Measurements from ENCODE around the gene METTL25B. TPM values are rescaled to one million over a fixed set of nuclear protein-coding genes. Genes with fewer than 3 reads are reported as not detected.
A peak's percentile ranks its signal among the peaks of the same experiment; 100 is the strongest.

METTL25B gene
- total RNA-seq = 81.1 and 85.3 TPM in 2 replicates
- 35.0 TPM for total RNA-seq (2013)
- 63.1 and 78.3 TPM in 2 replicates for polyA plus RNA-seq
- 24.4 and 30.5 TPM in 2 replicates for polyA minus RNA-seq

DNA sequence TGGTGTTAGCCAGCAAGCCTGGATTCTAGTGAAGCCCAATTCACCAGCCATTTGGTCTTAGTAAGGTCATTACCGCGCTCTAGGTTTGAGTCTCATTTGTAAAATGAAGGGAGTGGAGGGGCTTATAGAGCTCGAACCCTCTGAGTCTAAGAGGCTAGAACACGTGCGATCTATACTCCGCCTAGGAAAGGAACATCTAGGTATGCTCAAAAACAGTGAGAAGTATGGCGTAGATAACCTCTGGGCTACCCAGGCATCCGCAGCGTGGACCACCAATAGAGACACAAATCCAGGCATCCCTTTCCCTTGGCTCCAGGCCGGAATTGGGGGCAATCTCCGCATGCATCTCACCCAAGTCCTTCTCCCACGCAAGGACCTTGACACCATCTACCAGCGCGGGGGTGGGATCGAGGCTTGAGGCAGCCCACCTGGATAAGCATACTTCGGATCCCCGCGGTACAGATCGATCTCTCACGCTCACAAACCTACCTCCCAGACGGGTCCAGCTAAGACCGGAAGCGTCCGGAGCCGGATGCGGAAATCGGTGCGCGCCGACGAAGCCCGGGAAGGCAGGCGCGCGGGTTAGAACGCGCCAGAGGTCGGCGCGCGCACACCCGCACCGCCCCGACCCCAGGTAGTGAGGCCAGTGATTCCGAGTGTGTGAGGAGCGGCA, at the start of gene METTL25B:
Gene METTL25B (plus strand): TSS at position 544 of the 673 bp plus-strand sequence. CDS start 636 bp downstream, outside the sequence.
- peaks cover 40 to 48% of the 10 kb centered on the region in 2 donors for H3K4me1 ChIP-seq (ENCODE audit: control insufficient read depth in 2 of 2, insufficient read depth in 2 of 2, low read length in 2 of 2)
- peak within 1 kb of the TSS; percentile 85 for H2AFZ ChIP-seq (ENCODE audit: insufficient read depth, low read depth, low read length, poor library complexity, severe bottlenecking)
- H3K4me1 Mint-ChIP-seq = peaks cover 26% of the 10 kb centered on the region

More for the DNA sequence above, at the start of gene METTL25B:
- intact Hi-C loops (cut with micrococcal nuclease) = loop anchor here (1.0 to 5.0 kb wide), 4 partner anchors 13 to 226 kb away; partner anchors contain the start of genes HDGF, MEF2D, MRPL24 and PRCC
- CTCF ChIA-PET = interaction anchor here (0.9 to 9.5 kb wide), 15 partner anchors 11 to 132 kb away, joined by 3 to 245 read pairs (median 6); partner anchors contain the start of genes HDGF, INSRR, MRPL24 and NTRK1
- Mint-ChIP-seq H3K4me3 (no peak within 1 kb of the TSS), H3K27ac (peak within 1 kb of the TSS; percentile 98), H3K27me3 (no peaks in the 10 kb centered on the region), H3K9me3 (ENCODE audit: insufficient read depth) (no peaks in the 10 kb centered on the region)
- DNase-seq (peak; percentile 83), ATAC-seq (ENCODE audit: low read depth) (peak; percentile 57)
- Histone ChIP-seq H3K27ac (ENCODE audit: low read length in 2 of 2) (peak within 1 kb of the TSS; percentile 77 to 96), H3K36me3 (replicated peaks in 1 of 2; ENCODE audit: control extremely low read depth in 1 of 2, control insufficient read depth in 1 of 2, extremely low read depth in 1 of 2, insufficient read depth in 2 of 2, low read length in 1 of 2) (peaks cover 0 to 40% of the 10 kb centered on the region in 2 experiments), H3K9ac (ENCODE audit: low read length) (peak within 1 kb of the TSS; percentile 97), H4K20me1 (ENCODE audit: control insufficient read depth, insufficient read depth, low read length, poor library complexity, severe bottlenecking) (peaks cover 45% of the 10 kb centered on the region), H3K9me3 (ENCODE audit: control extremely low read depth in 1 of 3, control insufficient read depth in 2 of 3, insufficient read depth in 1 of 3, low read length in 2 of 3) (no peaks in the 10 kb centered on the region), H3K27me3 (replicated peaks in 1 of 4; ENCODE audit: control extremely low read depth in 1 of 4, control insufficient read depth in 3 of 4, insufficient read depth in 4 of 4, low read length in 3 of 4) (no peaks in the 10 kb centered on the region), H3K79me2 (ENCODE audit: control insufficient read depth, insufficient read depth, low read length) (peaks cover 51% of the 10 kb centered on the region), H3K4me2 (replicated peaks; ENCODE audit: low read depth, low read length, poor library complexity, severe bottlenecking) (peak within 1 kb of the TSS; percentile 81), H3K4me3 (ENCODE audit: control extremely low read depth in 1 of 5, extremely low read depth in 1 of 5, insufficient read depth in 1 of 5, low read depth in 2 of 5, low read length in 4 of 5) (peak within 1 kb of the TSS; percentile 79 to 98 (median 95))
- POLR2A ChIA-PET = interaction anchor here (0.5 to 3.8 kb wide), 13 partner anchors 8 to 369 kb away, joined by 3 to 39 read pairs (median 4); partner anchors contain the start of genes CRABP2, HDGF, MEF2D and MRPL24
- WGBS (ENCODE audit: insufficient coverage) = 2% methylated on average over 32 of the region's 46 CpGs
- no peak for TF ChIP-seq EZH2 (IDR thresholded peaks at IDR 0.05; ENCODE audit: borderline replicate concordance, insufficient read depth, low read depth, low read length, poor library complexity, severe bottlenecking)
- TF ChIP-seq, protein P1, sequence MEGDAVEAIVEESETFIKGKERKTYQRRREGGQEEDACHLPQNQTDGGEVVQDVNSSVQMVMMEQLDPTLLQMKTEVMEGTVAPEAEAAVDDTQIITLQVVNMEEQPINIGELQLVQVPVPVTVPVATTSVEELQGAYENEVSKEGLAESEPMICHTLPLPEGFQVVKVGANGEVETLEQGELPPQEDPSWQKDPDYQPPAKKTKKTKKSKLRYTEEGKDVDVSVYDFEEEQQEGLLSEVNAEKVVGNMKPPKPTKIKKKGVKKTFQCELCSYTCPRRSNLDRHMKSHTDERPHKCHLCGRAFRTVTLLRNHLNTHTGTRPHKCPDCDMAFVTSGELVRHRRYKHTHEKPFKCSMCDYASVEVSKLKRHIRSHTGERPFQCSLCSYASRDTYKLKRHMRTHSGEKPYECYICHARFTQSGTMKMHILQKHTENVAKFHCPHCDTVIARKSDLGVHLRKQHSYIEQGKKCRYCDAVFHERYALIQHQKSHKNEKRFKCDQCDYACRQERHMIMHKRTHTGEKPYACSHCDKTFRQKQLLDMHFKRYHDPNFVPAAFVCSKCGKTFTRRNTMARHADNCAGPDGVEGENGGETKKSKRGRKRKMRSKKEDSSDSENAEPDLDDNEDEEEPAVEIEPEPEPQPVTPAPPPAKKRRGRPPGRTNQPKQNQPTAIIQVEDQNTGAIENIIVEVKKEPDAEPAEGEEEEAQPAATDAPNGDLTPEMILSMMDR (IDR thresholded peaks at IDR 0.05) = no peak

Data from B cell (primary cell).